Smooth muscle cell of the brain vasculature (primary cell): ENCODE data around the gene SEMA5B.
A peak's percentile ranks its signal among the peaks of the same experiment; 100 is the strongest.

Experiments used
- DNase-seq: peaks from one replicate; pipeline ENCODE4 v3.0.0-alpha.2; 2012; ENCODE audit warnings: low read depth, low spot score

The SEMA5B gene, protein sequence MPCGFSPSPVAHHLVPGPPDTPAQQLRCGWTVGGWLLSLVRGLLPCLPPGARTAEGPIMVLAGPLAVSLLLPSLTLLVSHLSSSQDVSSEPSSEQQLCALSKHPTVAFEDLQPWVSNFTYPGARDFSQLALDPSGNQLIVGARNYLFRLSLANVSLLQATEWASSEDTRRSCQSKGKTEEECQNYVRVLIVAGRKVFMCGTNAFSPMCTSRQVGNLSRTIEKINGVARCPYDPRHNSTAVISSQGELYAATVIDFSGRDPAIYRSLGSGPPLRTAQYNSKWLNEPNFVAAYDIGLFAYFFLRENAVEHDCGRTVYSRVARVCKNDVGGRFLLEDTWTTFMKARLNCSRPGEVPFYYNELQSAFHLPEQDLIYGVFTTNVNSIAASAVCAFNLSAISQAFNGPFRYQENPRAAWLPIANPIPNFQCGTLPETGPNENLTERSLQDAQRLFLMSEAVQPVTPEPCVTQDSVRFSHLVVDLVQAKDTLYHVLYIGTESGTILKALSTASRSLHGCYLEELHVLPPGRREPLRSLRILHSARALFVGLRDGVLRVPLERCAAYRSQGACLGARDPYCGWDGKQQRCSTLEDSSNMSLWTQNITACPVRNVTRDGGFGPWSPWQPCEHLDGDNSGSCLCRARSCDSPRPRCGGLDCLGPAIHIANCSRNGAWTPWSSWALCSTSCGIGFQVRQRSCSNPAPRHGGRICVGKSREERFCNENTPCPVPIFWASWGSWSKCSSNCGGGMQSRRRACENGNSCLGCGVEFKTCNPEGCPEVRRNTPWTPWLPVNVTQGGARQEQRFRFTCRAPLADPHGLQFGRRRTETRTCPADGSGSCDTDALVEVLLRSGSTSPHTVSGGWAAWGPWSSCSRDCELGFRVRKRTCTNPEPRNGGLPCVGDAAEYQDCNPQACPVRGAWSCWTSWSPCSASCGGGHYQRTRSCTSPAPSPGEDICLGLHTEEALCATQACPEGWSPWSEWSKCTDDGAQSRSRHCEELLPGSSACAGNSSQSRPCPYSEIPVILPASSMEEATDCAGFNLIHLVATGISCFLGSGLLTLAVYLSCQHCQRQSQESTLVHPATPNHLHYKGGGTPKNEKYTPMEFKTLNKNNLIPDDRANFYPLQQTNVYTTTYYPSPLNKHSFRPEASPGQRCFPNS

GRCh38 chr3:123027292-123028232 lies at the start of gene SEMA5B:
TSS of gene SEMA5B (minus strand) at chr3:123027763. CDS start at chr3:122961263, 66,500 bp downstream.
- no peak for DNase-seq

DNA sequence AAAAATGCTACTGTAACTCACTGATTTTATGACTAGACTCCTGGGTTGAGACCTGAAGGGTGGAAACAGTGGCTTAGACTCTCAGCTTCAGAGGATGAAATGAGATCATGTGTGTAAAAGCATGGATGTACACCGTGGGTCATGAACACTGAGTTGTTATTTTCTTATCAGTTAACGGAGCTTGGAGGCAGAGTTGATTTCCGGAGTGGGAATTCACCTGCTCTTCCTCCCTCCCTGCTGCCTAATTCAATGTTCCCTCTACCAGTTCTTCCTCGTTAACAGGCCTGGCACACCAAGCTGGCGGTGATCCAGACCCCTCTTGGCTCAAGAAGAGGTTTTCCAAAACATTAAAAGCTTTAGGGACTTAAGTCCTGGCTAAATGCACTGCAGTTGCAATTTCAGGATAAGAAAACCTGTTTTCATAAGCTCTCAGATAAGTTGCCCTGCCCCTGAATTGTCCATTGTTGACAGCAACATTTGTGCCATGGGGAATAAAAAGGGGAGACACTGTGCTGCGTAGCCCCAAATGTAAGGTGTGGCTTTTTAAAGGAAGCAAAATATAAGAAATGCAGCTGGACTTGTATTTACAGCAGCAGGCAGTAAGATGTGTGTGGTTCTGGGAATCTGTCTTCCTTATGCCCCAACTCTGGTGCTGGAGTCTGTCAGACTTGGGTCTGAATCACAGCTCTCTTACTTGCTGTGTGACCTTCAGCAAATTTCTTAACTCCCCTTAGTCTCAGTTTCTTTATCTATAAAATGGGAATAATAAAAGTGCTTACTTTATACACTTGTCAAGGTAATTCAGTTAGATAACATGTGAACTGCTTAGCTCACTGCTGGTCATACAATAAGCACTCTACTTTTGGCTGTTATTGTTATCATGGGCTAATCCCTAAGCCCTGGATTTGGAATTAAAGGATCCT lies 49.2 kb upstream of the SEMA5B start:
- DNase-seq: no peak

DNA sequence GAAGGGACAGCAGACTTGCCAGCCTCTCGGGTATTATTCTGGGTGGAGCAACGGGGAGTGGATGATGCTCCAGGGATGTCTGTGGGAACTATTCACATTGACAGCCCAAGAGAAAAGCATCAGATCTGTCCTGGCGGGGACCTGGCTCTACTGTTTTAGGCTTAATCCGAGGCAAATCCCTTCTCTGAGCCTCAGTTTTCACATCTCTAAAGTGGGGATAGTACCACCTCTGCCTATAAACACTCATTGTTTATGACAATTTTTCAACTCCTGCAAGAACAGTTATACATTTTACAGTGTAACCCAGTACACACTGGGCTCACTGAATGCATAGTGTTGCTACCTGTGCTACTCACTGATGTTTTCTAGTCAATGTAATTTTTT lies 48.5 kb upstream of the SEMA5B start:
- DNase-seq: no peak

DNA sequence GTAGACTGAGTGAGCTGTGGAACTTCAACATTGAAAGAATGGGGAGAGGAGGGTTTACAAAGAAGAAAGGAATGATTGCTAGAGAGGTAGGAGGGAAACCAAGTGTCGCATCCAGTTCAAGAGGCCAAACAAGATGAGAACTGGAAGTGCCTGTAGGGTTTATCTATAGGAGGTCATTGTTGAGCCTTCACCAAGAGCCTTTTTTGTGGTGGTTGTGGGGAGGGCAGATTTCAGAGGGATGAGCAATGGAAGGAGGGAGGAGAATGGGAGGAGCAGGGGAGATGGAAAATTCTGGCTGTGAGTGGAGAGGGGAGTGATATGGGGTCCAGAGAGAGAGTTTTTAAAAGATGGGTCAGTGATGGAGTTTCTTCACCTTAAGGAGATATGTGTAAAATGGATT lies 47.8 kb upstream of the SEMA5B start:
- no peak for DNase-seq

DNA sequence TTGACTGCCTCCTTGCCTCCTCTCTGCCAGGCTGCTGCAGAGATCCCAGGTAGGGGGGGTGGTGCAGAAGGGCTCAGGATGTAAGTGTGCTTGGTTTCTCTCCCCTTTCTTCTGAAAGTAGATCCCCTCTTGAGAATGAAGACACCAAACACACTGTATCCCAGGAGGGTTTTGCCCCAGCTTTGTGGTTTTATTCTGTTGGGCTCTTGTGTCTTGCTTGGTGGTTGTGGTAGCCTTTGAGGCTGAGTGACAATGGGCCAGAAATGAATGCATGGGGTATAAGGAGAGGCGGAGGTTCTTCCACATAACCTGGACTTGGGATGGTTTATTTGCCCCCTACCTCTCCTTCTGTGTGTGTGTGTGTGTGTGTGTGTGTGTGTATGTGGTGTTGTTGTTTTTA lies 45.0 kb upstream of the SEMA5B start:
- no peak for DNase-seq

DNA sequence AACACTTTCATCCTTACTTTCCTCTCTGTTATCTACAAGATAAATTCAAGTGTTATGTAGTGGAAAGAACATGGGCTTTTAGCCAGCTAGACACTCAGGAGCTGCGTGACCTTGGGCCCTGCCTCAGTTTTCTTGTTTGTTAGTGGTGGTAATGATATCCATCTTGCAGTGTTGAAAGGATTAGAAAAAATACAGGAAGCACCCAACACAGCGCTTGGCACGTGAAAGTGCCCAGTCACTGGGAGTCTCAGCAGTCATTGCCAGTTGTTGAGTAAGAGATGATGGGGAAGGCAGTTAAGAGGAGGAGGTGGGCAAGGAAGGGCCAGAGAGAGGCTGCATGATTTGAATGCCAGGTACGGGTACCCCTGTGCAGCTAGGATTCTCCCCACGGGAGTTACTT lies 44.6 kb upstream of the SEMA5B start:
- no peak for DNase-seq

DNA sequence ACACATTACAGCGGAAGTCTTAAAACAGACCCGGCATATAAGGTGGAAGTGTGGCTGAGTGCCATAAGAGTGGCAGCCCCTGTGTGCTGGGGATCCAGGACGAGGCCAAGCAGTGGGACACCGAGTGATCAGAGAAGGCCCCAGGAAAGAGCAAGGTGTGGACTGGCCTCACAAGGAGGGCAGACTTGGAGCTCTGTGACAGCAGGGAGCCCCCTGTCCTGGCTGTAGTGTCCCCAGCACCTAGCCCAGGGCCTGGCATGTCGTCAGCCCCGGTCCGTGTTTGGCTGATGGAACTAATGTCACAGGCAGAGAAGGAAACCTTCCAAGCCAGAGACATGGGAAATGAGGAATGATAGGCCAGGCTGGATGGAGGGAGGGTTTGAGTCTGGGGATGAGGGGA lies 44.0 kb upstream of the SEMA5B start:
- DNase-seq: no peak

DNA sequence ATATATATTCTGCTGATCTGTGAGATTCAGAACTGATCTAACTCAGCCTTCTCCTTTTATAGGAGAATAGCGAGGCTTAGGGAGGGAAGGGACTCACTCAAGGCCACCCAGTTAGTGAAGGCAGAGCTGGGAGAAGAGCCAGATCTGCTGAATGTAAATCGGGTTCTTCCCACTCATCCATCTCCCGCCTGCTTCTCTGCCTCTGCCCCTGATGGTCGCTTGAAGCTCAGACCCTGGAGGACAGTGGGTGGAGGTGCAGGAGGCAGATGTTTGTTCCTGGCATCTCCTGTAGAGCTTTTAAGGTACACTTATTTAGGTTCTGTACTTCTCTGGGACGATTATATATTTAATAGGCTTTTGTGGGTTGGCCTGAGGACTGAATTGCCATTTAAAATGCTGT lies 43.6 kb upstream of the SEMA5B start:
- no peak for DNase-seq

DNA sequence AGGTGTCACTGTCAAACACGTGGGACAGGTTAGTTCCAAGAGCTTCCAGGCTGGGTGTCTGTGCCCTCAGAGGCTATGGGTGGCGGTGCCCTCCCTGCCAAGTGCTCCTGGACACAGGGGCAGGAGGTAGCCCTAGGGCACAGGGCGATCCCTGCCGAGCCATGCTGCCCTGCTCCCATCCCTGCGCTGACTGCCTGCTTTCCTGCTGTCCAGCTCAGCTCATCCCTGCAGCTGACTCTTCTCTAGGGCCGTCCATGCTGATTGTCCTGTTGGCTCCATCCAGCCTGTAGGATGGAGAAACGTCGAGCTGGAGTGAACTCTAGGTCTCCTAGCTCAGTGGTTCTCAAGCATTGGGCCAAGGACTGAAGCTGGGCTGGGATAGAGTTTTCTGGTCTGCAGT lies 42.9 kb upstream of the SEMA5B start:
- no peak for DNase-seq

DNA sequence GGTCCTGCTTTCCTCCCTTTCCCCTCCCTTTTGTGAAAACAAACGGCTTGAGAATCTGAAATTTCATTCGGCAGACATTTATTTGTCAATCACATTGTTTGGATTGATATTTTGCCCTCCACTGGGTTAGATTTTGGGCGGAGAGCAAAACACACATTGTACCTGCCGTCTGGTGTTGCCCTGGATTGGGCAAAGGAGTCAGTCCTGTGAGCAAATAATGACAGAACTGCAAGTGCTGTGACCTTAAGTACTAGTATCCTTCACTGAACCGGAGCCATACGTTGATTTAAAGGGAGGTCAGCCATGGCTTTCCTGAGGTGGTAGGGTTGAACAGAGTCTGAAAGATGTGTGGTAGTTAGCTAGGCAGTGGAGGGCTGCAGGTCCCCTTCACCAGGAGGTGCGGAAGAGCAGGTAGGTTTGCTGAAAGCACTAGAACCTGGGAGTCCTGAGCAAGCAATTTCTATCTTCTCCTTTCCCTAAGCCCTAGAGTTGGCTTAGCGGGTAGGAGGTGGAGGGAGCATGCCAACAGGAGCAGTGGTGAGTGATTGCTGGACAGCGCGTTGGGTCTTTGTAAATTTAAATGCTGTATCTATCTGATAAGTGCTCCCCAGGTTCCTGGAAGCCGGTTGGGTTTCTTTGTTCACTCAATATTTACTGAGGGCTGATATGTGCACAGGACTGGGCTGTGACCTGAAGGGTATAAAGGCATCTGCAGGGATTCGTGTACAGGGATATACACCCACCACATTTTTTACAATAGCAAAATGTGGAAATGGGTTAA lies 41.2 kb upstream of the SEMA5B start:
- no peak for DNase-seq

- DNase-seq: no peak
Observed at GRCh38 chr3:123067689-123068600, 40.4 kb upstream of the SEMA5B start.

DNA sequence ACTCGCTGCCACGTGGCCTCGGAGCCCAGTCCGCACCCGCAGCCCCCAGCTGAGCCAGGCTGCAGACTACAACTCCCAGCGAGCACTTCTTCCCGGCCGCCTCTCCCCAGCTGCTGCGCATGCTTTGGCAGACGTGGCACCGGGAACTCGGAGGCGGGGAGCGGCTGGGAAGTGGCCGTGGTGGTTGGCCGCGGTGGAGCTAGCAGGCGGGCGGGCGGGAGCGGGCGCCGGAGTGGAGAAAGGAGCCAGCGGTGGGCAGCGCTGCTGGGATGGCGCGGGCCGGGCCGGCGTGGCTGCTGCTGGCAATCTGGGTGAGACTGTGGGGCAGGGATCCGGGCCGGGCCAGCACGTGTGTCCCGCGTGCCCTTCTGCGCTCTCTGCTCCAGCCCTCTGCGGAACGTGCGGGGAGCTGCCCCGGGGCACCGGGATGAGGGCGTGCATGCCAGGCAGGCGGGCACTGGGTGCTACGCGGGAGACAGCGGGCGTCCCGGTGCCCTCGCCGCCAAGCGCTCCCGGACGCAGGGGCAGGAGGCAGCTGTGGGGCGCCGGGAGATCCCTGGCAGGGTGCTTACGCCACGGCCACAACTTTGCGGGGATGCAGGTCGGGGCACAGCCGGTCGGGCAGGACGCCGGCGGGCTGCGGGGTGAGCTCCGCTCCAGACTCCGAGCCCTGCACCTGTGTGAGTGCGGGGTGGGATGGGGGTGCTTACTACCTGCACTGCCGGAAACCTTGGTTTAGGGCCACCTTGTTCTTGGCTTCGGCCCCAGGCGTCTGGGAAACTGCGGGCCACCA lies 39.5 kb upstream of the SEMA5B start, which contains the start of gene PDIA5:
Gene PDIA5, plus strand, starts transcription at position 130 of the 793 bp plus-strand sequence. Its CDS starts 140 bp downstream, at position 270.
- DNase-seq: peak; percentile 64

GRCh38 chr3:123066599-123066895 lies 39.0 kb upstream of the SEMA5B start:
- no peak for DNase-seq

DNA sequence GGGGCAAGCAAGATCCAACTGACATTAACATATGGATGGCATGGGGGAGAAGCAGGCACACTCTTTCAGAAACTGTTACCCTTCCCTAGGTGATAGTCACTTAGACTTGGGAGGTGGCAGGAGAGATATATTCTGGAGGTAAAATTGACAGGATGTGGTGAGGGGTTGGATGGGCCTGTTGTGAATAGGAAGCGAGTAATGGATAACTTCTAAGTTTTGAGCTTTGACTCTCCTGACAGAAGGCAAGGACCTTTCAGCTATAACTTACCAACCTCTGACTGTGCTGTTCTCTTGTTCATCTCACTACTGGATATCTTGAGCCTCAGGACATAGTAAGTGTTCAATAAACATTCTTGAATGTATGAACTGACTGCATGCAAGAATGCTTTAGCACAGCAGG lies 37.4 kb upstream of the SEMA5B start:
- no peak for DNase-seq

DNA sequence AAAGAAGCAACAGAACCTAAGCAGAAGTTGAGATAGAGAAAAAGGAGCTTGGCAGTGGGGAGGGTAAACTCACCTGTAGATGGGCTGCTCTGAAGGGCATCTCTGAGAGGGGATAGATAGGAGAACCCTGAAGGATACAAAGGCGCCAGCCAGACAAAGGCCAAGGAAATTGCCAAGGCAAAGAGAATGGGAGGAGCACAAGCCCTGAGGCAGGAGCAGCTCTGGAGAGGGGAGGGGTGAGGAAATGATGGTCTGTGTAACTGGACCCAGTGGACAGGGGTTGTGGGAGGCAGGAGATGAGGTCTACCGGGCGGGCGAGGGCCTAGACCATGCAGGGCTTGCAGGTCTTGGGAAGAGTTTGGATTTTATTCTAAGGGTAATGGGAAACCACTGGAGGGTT lies 36.9 kb upstream of the SEMA5B start:
- DNase-seq: no peak

- no peak for DNase-seq
Observed at GRCh38 chr3:123063034-123063433, 35.5 kb upstream of the SEMA5B start.

- no peak for DNase-seq
Observed at GRCh38 chr3:123061856-123062255, 34.3 kb upstream of the SEMA5B start.
